Gastroesophageal sphincter (tissue), 3 donors: Measurements from ENCODE around the gene FNDC11.

Experiments used
- CTCF ChIP-seq, 4 experiments: fragments of 200-600 bp in 2 of 4; fragments of 450-650 bp in 2 of 4; sonication (generic) in 1 of 4; IDR thresholded peaks; one replicate each; pipeline ENCODE4 v1.5.1; 2017 to 2019; ENCODE audit warnings: antibody characterized with exemption in 4 of 4, mild to moderate bottlenecking in 2 of 4, moderate library complexity in 2 of 4
- EP300 ChIP-seq: sonication (generic); formaldehyde crosslinking; IDR thresholded peaks from one replicate; pipeline ENCODE4 v1.6.1; 2017; ENCODE audit warnings: antibody characterized with exemption, mild to moderate bottlenecking
- POLR2A ChIP-seq, 2 donors: fragments of 450-650 bp; IDR thresholded peaks; one replicate each; pipeline ENCODE4 v1.6.1; 2017; ENCODE audit warnings: antibody characterized with exemption in 2 of 2, mild to moderate bottlenecking in 2 of 2, moderate library complexity in 1 of 2
- POLR2AphosphoS5 ChIP-seq: sonication (generic); formaldehyde crosslinking; IDR thresholded peaks from one replicate; pipeline ENCODE4 v1.6.1; 2017; ENCODE audit warnings: antibody characterized with exemption

- no peak for TF ChIP-seq POLR2A (IDR thresholded peaks at IDR 0.05)
- no peak for TF ChIP-seq CTCF (IDR thresholded peaks at IDR 0.05)
- no peak for TF ChIP-seq EP300
- no peak for TF ChIP-seq POLR2AphosphoS5
Measured at GRCh38 chr20:63552481-63553249, 1.3 kb upstream of the FNDC11 start.
